HAP-1 (cell line): ENCODE measurements around the gene ZNF48.
A peak's percentile ranks its signal among the peaks of the same experiment; 100 is the strongest.

Source experiments
- DNase-seq, 2 experiments: peaks; one replicate each; pipeline ENCODE4 v3.0.0-alpha.2; 2016 to 2020; ENCODE audit warnings: low spot score in 2 of 2
- H3K27me3 ChIP-seq: fragments of 250-450 bp; sonication (Bioruptor Pico); 2 replicates; pipeline ENCODE4 v1.5.1; 2020; ENCODE audit warnings: low read depth, mild to moderate bottlenecking, moderate library complexity
- H3K36me3 ChIP-seq: fragments of 250-450 bp; sonication (Bioruptor Pico); replicated peaks from 2 replicates; pipeline ENCODE4 v1.5.1; 2020; ENCODE audit warnings: mild to moderate bottlenecking
- H3K4me1 ChIP-seq: fragments of 250-450 bp; sonication (Bioruptor Pico); 2 replicates; pipeline ENCODE4 v1.5.1; 2020; ENCODE audit warnings: mild to moderate bottlenecking
- H3K4me3 ChIP-seq: fragments of 250-450 bp; sonication (Bioruptor Pico); 2 replicates; pipeline ENCODE4 v1.5.1; 2020; ENCODE audit warnings: mild to moderate bottlenecking, moderate library complexity
- H3K9me3 ChIP-seq: fragments of 250-450 bp; sonication (Bioruptor Pico); 2 replicates; pipeline ENCODE4 v1.5.1; 2020; ENCODE audit warnings: mild to moderate bottlenecking, moderate library complexity
- in situ Hi-C: fragments of 300-500 bp; cut with MboI; formaldehyde crosslinking; loops from 3 replicates; pipeline ENCODE4 v1.14.3; 2020; ENCODE audit warnings: low sequenced_read_pairs, inconsistent platforms, mixed read lengths

ZNF48 gene

GRCh38 chr16:30416047-30416603 is 20.9 kb downstream of the ZNF48 start:
- Histone ChIP-seq H3K4me1 (peaks cover 13% of the 10 kb centered on the region), H3K9me3 (no peaks in the 10 kb centered on the region), H3K4me3 (no peak overlapping the region), H3K36me3 (peaks cover 45% of the 10 kb centered on the region), H3K27me3 (no peaks in the 10 kb centered on the region)
- no peak for DNase-seq
- in situ Hi-C loops: no loop called here

DNA sequence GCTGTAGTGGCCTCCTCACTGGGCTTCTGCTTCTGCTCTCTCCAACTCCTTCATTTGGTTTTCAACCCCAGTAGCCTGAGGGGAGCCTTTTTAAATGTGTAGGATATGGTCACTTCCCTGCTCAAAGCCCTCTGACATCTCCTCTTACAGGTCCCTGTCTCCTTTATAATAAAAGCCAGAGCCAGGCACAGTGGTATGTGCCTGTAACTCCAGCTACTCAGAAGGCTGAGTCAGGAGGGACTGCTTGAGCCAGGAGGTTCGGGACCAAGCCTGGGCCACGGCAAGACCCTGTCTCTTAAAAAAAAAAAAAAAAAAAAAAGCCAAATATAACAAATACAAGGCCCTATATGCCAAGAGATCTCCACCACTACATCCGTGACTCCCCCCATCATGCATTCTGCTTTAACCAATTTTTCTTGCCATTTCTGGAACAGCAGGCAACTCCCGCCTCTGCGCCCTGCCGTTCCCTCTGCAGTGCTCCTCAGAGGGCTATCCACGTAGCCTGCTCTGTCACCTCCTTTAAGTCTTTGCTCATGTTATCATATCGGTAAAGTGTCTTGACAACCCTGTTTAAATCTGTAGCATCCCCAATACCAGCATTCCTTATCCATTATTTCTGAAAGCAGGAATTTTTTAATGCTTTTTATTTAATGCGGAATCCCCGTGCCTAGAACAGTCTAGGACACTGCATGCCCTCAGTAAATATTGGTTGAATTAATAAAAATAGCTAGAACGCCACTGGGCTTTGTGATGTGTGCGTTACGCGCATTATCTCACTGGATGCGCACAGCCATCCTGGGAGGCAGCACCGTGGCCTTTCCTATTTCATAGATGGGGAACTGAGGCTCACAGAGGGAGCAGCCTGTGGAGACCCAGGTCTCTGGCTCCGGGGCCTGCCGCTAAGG is 21.7 kb downstream of the ZNF48 start:
- Histone ChIP-seq H3K36me3 (peaks cover 43% of the 10 kb centered on the region), H3K4me3 (peak overlapping the region; percentile 38), H3K4me1 (peaks cover 13% of the 10 kb centered on the region), H3K9me3 (no peaks in the 10 kb centered on the region), H3K27me3 (no peaks in the 10 kb centered on the region)
- DNase-seq: peak in 1 of 2 experiments; percentile 30
- in situ Hi-C loops: no loop called here

DNA sequence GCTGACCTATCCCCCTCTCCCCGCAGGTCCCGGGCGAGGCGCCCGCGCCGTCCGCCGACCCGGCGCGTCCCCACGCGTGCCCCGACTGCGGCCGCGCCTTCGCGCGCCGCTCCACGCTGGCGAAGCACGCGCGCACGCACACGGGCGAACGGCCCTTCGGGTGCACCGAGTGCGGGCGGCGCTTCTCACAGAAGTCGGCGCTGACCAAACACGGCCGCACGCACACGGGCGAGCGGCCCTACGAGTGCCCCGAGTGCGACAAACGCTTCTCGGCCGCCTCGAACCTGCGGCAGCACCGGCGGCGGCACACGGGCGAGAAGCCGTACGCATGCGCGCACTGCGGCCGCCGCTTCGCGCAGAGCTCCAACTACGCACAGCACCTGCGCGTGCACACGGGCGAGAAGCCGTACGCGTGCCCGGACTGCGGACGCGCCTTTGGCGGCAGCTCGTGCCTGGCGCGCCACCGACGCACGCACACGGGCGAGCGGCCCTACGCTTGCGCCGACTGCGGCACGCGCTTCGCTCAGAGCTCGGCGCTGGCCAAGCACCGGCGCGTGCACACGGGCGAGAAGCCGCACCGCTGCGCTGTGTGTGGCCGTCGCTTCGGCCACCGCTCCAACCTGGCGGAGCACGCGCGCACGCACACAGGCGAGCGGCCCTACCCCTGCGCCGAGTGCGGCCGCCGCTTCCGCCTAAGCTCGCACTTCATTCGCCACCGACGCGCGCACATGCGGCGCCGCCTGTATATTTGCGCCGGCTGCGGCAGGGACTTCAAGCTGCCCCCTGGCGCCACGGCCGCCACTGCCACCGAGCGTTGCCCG is 22.5 kb downstream of the ZNF48 start:
- peaks cover 13% of the 10 kb centered on the region for H3K4me1 ChIP-seq
- in situ Hi-C loops: no loop called here

GRCh38 chr16:30418350-30419181 is 23.3 kb downstream of the ZNF48 start:
- Histone ChIP-seq H3K27me3 (no peaks in the 10 kb centered on the region), H3K4me1 (peaks cover 13% of the 10 kb centered on the region), H3K9me3 (no peaks in the 10 kb centered on the region), H3K36me3 (peaks cover 47% of the 10 kb centered on the region), H3K4me3 (peak overlapping the region; percentile 38)
- in situ Hi-C loops: no loop called here
- DNase-seq: peak in 1 of 2 experiments; percentile 56

More for the DNA sequence above, 22.5 kb downstream of the ZNF48 start:
- Histone ChIP-seq H3K9me3 (no peaks in the 10 kb centered on the region), H3K4me3 (peak overlapping the region; percentile 38), H3K36me3 (peaks cover 47% of the 10 kb centered on the region), H3K27me3 (no peaks in the 10 kb centered on the region)
- peak; percentile 90 to 91 for DNase-seq

DNA sequence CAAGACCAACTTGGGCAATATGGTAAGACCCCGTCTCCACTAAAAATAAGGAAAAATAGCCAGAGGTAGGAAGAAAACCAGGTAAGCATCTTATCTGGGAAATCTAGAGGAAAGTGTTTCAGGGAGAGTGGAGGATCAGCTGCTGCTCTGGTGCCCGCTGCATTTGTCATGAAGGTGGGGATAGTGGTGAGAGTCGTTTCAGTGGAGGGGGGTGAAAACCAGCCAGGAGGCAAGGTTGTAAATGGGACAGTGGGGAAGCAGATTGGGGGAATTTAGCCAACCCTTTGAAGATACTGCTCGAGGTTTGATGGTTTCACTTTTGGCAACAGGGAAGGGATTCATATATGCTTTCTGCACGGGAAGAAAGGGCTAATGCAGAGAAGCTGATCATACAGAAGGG is 25.8 kb downstream of the ZNF48 start:
- no peak for DNase-seq
- no peaks in the 10 kb centered on the region for H3K9me3 ChIP-seq
- H3K27me3 ChIP-seq: no peaks in the 10 kb centered on the region
- H3K36me3 ChIP-seq: peaks cover 64% of the 10 kb centered on the region
- in situ Hi-C loops: no loop called here
- H3K4me3 ChIP-seq: no peak overlapping the region
- peaks cover 13% of the 10 kb centered on the region for H3K4me1 ChIP-seq

DNA sequence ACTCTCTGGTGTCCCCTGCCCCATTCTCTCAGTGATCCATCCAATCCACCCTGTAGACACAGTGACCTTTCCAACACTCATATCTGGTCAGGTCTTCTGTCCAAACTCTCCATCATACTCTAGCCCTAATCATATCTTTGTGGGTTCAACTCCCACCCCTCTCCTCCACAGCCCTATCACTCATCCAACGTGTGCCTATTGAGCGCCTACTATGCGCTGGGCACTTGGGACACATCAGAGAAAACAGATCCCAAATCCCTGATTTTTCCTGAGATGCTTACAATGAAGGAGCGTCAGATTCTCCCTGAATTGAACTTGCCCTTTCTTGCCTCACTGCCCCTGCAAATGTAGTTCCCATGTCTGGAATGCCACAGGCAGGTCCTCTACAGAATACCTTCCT is 32.8 kb downstream of the ZNF48 start:
- Histone ChIP-seq H3K4me1 (peaks cover 5% of the 10 kb centered on the region), H3K9me3 (no peaks in the 10 kb centered on the region), H3K4me3 (no peak overlapping the region), H3K27me3 (no peaks in the 10 kb centered on the region), H3K36me3 (peaks cover 45% of the 10 kb centered on the region)
- in situ Hi-C loops: no loop called here
- no peak for DNase-seq

GRCh38 chr16:30429418-30429677 is 34.1 kb downstream of the ZNF48 start:
- no peaks in the 10 kb centered on the region for H3K27me3 ChIP-seq
- in situ Hi-C loops: no loop called here
- H3K4me3 ChIP-seq: peak overlapping the region; percentile 77
- H3K9me3 ChIP-seq: no peaks in the 10 kb centered on the region
- no peak for DNase-seq
- H3K36me3 ChIP-seq: peaks cover 32% of the 10 kb centered on the region
- peaks cover 5% of the 10 kb centered on the region for H3K4me1 ChIP-seq

DNA sequence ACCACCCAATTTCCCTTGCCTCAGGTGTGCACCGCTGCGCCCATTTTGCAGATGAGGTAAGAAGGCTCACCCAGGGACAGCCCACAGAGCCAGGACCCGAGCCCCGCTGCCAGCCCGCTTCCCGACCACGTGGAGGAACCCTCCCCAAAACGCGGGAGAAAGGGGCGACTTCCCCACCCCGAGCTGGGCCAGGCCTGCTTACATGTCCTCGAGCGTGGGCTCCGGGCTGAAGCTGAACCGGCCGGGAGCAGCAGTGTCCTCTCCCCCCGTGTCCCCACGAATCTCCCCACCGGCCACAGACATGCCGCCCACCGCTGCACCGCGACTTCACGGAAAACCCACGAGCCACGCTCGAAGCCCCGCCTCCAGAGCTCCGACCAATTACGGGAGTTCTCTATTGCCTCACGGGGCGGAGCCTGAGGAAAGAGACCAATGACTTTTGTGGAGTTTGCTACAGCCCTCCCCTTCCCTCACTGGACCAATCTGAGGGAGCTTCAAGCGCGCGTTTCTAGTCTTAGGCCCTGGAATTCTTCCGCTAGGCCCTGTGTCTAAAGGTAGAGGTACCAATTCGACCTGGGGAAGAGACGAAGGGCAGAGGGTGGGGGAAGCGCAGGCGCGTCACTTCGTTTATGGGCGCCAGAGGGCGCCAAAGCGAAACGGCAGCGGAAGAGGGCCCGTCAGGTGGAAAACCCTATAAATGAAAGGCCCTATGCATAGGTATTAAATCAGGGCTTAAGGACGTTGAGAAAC is 34.6 kb downstream of the ZNF48 start, which contains the start of gene DCTPP1:
Gene DCTPP1, minus strand, starts transcription at position 353 of the 750 bp plus-strand sequence. Its CDS starts 50 bp downstream, at position 303.
- no peaks in the 10 kb centered on the region for H3K27me3 ChIP-seq
- peak within 1 kb of the TSS; percentile 77 for H3K4me3 ChIP-seq
- DNase-seq: peak; percentile 99 to 100
- H3K4me1 ChIP-seq: peaks cover 5% of the 10 kb centered on the region
- in situ Hi-C loops: loop anchor here (10.0 kb wide), 4 partner anchors 55 to 265 kb away; partner anchors contain the start of genes SRCAP, ZNF688 and ZNF768
- peaks cover 27% of the 10 kb centered on the region for H3K36me3 ChIP-seq
- no peaks in the 10 kb centered on the region for H3K9me3 ChIP-seq

DNA sequence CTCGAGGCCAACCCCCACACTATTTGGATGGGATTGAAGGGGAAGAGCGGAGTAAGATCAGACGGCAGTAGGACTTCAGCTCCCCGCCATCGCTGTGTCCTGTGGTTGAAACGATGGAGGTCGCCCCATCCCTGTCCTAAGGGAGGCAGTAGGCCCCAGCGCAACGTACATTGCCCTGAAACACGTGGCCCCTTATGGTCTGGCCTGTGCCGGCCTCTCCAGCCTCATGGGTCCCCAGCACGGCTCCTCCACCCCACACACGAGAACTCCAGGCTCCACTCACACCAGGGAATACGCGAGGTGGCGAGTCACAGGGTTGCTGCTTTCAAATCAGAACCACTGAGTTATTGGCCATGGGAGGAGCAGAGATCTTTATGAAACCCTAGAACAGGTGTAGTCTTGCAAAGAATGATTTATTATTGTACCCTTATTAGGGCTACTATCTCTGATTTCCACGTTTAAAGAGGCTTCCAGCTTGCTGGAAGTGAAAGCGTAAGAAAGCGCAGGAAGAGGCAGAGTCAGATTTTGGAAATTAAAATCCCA is 35.3 kb downstream of the ZNF48 start:
- Histone ChIP-seq H3K36me3 (peaks cover 21% of the 10 kb centered on the region), H3K4me3 (peak overlapping the region; percentile 77; the same call in 1 of the 2 replicates), H3K27me3 (no peaks in the 10 kb centered on the region), H3K9me3 (no peaks in the 10 kb centered on the region), H3K4me1 (peaks cover 5% of the 10 kb centered on the region)
- in situ Hi-C loops: loop anchor here (10.0 kb wide), 4 partner anchors 54 to 264 kb away; partner anchors contain the start of genes SRCAP, ZNF688 and ZNF768
- no peak for DNase-seq

GRCh38 chr16:30434852-30435251 is 39.6 kb downstream of the ZNF48 start:
- in situ Hi-C loops: loop anchor here (10.0 kb wide), 4 partner anchors 50 to 260 kb away; partner anchors contain the start of genes SRCAP, ZNF688 and ZNF768

GRCh38 chr16:30437511-30438046 is 42.4 kb downstream of the ZNF48 start:
- in situ Hi-C loops: loop anchor here (10.0 kb wide), 4 partner anchors 47 to 257 kb away; partner anchors contain the start of genes SRCAP, ZNF688 and ZNF768
- Histone ChIP-seq H3K4me1 (no peaks in the 10 kb centered on the region), H3K4me3 (no peak overlapping the region), H3K27me3 (no peaks in the 10 kb centered on the region), H3K9me3 (no peaks in the 10 kb centered on the region), H3K36me3 (no peaks in the 10 kb centered on the region)
- no peak for DNase-seq

More at GRCh38 chr16:30434852-30435251, 39.6 kb downstream of the ZNF48 start:
- no peaks in the 10 kb centered on the region for H3K27me3 ChIP-seq
- no peak overlapping the region for H3K4me3 ChIP-seq
- H3K4me1 ChIP-seq: peaks cover 5% of the 10 kb centered on the region
- no peaks in the 10 kb centered on the region for H3K36me3 ChIP-seq
- H3K9me3 ChIP-seq: no peaks in the 10 kb centered on the region
- no peak for DNase-seq

GRCh38 chr16:30438835-30439234 is 43.6 kb downstream of the ZNF48 start:
- Histone ChIP-seq H3K4me1 (no peaks in the 10 kb centered on the region), H3K36me3 (peaks cover 8% of the 10 kb centered on the region), H3K9me3 (0 out of 2 replicates have a peak, but pooled peaks cover 2% of the 10 kb centered on the region), H3K27me3 (no peaks in the 10 kb centered on the region), H3K4me3 (no peak overlapping the region)
- in situ Hi-C loops: loop anchor here (10.0 kb wide), 4 partner anchors 46 to 256 kb away; partner anchors contain the start of genes SRCAP, ZNF688 and ZNF768
- no peak for DNase-seq
